ENCODE measurements around the gene MSMP. TPM values are rescaled to one million over a fixed set of nuclear protein-coding genes. Genes with fewer than 3 reads are reported as not detected.
A peak's percentile ranks its signal among the peaks of the same experiment; 100 is the strongest.

The MSMP gene
- total RNA-seq, 1 experiment from 2014 or later, result not detected

- no peaks in the 10 kb centered on the region for H3K36me3 ChIP-seq (ENCODE audit: low read depth)
- no TSS peak for BruUV-seq (replicated peaks)
- H3K4me1 ChIP-seq (replicated peaks; ENCODE audit: insufficient read depth), result peaks cover 9% of the 10 kb centered on the region
- intact Hi-C loops (cut with micrococcal nuclease; ENCODE audit: unreplicated experiment), result no loop called here
- H3K9me3 ChIP-seq (ENCODE audit: insufficient read depth, low read depth), result no peaks in the 10 kb centered on the region
- H3K4me2 ChIP-seq, result no peak overlapping the region
- H3K27me3 ChIP-seq (ENCODE audit: insufficient read depth, low read depth), result no peaks in the 10 kb centered on the region
- ChIA-PET CTCF (no interaction called here), POLR2A (ENCODE audit: unreplicated experiment) (no interaction called here)
- H2AFZ ChIP-seq, result no peak overlapping the region
- H3K79me2 ChIP-seq (ENCODE audit: low read depth), result peaks cover 24% of the 10 kb centered on the region
- TF ChIP-seq EZH2 (IDR thresholded peaks at IDR 0.05; ENCODE audit: low read depth) (no peak), CTCF (conservative IDR thresholded peaks at IDR 0.05) (no peak)
- H3K27ac ChIP-seq, result no peak overlapping the region
- no peak for DNase-seq
- H3F3A ChIP-seq (ENCODE audit: insufficient read depth, low read depth), result peaks cover 31% of the 10 kb centered on the region
- H4K20me1 ChIP-seq (ENCODE audit: insufficient read depth), result no peaks in the 10 kb centered on the region
- no peak overlapping the region for H3K4me3 ChIP-seq
- H3K9me2 ChIP-seq (ENCODE audit: insufficient read depth), result no peaks in the 10 kb centered on the region
These were observed 610 bp downstream of the MSMP start for GRCh38 chr9:35753466-35753865.

GRCh38 chr9:35750256-35750531 lies 3.9 kb downstream of the MSMP start:
- no peak overlapping the region for H2AFZ ChIP-seq
- peak overlapping the region; percentile 92 for H3K4me2 ChIP-seq
- H3K9me2 ChIP-seq (ENCODE audit: insufficient read depth), result no peaks in the 10 kb centered on the region
- no TSS peak for BruUV-seq (replicated peaks)
- no peak for DNase-seq
- 0 out of 2 replicates have a peak, but pooled peaks cover 8% of the 10 kb centered on the region for H3F3A ChIP-seq (ENCODE audit: insufficient read depth, low read depth)
- peaks cover 23% of the 10 kb centered on the region for H3K4me1 ChIP-seq (replicated peaks; ENCODE audit: insufficient read depth)
- H3K79me2 ChIP-seq (ENCODE audit: low read depth), result peaks cover 49% of the 10 kb centered on the region
- no peaks in the 10 kb centered on the region for H3K36me3 ChIP-seq (ENCODE audit: low read depth)
- H3K4me3 ChIP-seq, result peak overlapping the region; percentile 79; the same call in 1 of the 2 replicates
- POLR2A ChIA-PET (ENCODE audit: unreplicated experiment), result no interaction called here
- peaks cover 13% of the 10 kb centered on the region; the same call in 1 of the 2 replicates for H4K20me1 ChIP-seq (ENCODE audit: insufficient read depth)
- CTCF ChIA-PET, result no interaction called here
- no peaks in the 10 kb centered on the region for H3K27me3 ChIP-seq (ENCODE audit: insufficient read depth, low read depth)
- intact Hi-C loops (cut with micrococcal nuclease; ENCODE audit: unreplicated experiment), result no loop called here
- no peak for TF ChIP-seq CTCF (conservative IDR thresholded peaks at IDR 0.05)
- TF ChIP-seq EZH2 (IDR thresholded peaks at IDR 0.05; ENCODE audit: low read depth), result no peak
- H3K9me3 ChIP-seq (ENCODE audit: insufficient read depth, low read depth), result no peaks in the 10 kb centered on the region
- peak overlapping the region; percentile 51; the same call in 1 of the 2 replicates for H3K27ac ChIP-seq

GRCh38 chr9:35749515-35750255 lies 4.4 kb downstream of the MSMP start:
- Histone ChIP-seq H3K79me2 (ENCODE audit: low read depth) (peaks cover 51% of the 10 kb centered on the region), H4K20me1 (ENCODE audit: insufficient read depth) (peaks cover 13% of the 10 kb centered on the region; the same call in 1 of the 2 replicates), H3K27me3 (ENCODE audit: insufficient read depth, low read depth) (no peaks in the 10 kb centered on the region), H3K36me3 (ENCODE audit: low read depth) (no peaks in the 10 kb centered on the region; the same call in 1 of the 2 replicates), H3K9me3 (ENCODE audit: insufficient read depth, low read depth) (no peaks in the 10 kb centered on the region), H3K27ac (peak overlapping the region; percentile 51), H3F3A (ENCODE audit: insufficient read depth, low read depth) (0 out of 2 replicates have a peak, but pooled peaks cover 8% of the 10 kb centered on the region), H3K4me2 (peak overlapping the region; percentile 92), H2AFZ (peak overlapping the region; percentile 86), H3K9me2 (ENCODE audit: insufficient read depth) (no peaks in the 10 kb centered on the region), H3K4me1 (replicated peaks; ENCODE audit: insufficient read depth) (peaks cover 23% of the 10 kb centered on the region), H3K4me3 (peak overlapping the region; percentile 79)
- intact Hi-C loops (cut with micrococcal nuclease; ENCODE audit: unreplicated experiment), result loop anchor here (2.0 kb wide), 1 partner anchor 17 kb away; the partner anchor contains the start of genes CREB3 and TLN1
- TF ChIP-seq EZH2 (IDR thresholded peaks at IDR 0.05; ENCODE audit: low read depth) (no peak), CTCF (conservative IDR thresholded peaks at IDR 0.05) (no peak)
- CTCF ChIA-PET, result no interaction called here
- POLR2A ChIA-PET (ENCODE audit: unreplicated experiment), result interaction anchor here (0.6 to 0.7 kb wide), 3 partner anchors 17 to 149 kb away, joined by 3 to 7 read pairs (median 6); partner anchors contain the start of genes CREB3 and TLN1
- peak in 1 of 2 experiments; percentile 42 for DNase-seq
- BruUV-seq (replicated peaks), result TSS peak; percentile 35

Data from PC-9 (cell line).